Measurements from ENCODE around the gene CCBE1.

CCBE1 gene

DNA sequence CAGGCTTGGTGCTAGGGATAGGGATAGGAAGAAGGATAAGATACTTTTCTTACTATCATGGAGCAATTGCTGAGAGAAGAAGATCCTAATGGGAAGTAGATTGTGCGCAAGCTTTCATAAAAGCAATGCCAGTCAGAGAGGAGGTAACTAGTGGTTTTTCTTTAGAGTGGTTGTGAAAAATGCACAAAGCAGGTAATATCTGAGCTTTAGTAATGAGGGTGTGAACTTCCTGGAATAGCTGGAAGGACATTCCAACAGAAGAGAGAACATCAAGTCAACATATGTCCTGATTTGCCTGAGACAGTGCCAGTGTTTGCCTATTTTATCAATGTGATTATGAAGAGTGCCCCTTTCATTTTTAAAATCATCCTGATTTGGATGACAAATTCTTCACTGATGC, 34.1 kb downstream of the CCBE1 start:
- no peak overlapping the region for H3K27ac ChIP-seq
- TF ChIP-seq CTCF (IDR thresholded peaks at IDR 0.05) (no peak), ZFX (IDR thresholded peaks at IDR 0.05; ENCODE audit: borderline replicate concordance) (no peak)

DNA sequence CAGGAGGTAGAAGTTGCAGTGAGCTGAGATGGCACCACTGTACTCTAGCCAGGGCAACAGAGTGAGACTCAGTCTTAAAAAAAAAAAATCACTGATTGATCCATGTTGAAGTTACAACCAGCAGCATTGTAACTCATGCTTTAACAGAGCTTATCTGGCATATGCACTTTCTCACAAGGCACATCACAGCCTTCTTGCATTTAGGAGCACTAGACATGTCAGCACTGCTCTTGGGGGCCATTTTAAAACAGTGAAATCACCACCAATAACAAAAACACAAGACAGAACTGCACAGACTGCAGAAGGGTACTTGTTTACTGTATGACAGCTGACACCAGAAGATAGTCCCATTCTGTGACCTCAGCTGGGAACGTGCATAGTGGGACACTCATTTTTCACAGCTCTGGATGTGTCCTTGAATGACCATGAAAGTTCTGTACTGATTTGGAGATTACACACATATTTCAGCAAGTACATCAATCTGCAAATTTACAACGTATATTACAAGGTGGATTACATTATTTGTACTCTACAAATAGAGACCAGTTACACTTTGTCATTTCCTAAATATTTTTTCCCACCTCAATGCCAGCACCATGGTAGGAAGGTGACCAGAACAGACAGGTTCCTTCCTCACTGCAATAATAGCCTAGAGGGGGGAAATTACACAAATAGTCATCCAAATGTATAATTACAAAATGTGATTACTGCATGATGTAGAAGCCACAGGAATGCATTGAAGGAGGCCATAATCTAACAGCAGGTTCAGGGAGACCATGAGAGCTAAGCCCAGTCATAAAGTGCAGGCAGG, 35.1 kb downstream of the CCBE1 start:
- H3K27ac ChIP-seq, result no peak overlapping the region
- TF ChIP-seq ZFX (IDR thresholded peaks at IDR 0.05; ENCODE audit: borderline replicate concordance), result no peak
- no peak for TF ChIP-seq CTCF (IDR thresholded peaks at IDR 0.05)

DNA sequence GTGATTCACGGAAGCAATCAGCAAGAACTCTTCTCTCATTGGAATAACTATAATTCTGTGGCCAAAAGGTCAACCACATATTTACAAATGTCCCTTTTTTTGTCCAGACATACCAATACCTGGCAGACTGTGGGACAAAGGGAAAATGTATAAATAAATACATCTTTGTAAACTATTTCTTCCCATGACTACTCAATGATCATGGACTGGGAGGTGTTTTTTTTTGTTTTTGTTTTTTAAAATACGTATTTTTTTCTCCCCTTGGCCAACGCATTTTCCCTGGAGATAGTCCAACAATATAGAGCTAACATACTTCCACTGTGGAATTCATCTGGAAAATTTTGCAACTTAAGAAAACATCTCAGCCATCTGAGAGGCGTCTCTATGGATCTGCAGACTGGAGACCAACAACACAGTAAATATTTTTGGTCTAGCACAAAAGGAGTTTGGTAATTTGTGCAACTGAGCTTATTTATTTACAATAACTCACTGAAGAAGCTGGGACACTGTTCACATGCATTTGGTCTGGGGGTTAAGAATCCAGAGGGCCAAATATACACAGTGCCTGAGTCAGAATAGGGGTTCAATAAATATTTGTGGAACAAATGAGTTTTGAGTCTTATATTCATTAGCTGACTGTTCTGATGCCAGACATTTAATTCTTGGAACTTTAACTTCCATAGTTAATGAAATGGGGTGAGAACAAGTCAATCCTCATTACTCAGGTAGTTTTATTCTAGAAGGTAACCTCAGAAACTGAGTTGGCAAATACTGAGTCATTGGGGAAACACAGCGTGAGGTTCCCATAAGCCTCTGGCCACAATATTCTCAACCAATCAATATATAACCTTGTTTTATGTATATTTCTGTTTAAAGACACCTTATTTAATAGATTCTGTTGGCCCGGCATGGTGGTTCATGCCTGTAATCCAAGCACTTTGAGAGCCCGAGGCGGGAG, 36.2 kb downstream of the CCBE1 start:
- H3K27ac ChIP-seq, result no peak overlapping the region
- no peak for TF ChIP-seq CTCF (IDR thresholded peaks at IDR 0.05)
- no peak for TF ChIP-seq ZFX (IDR thresholded peaks at IDR 0.05; ENCODE audit: borderline replicate concordance)

DNA sequence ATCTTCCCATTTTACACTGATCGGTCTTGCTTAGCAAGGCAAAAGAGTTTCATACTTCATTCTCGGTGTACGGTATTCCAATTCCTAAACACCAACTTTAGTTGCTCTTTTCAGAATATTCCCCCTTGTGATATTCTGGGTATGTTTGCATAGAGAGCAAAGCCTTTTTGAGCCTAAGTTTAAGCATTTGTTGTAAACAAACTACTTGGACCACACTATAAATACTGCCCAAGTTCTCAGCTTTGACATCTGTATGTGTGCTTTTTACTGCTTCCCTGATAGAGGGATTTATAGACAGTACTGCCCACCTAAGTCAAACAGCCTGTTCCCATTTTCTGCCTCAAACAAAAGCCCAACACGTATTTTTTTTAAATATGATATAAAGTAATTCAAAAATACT, 36.9 kb downstream of the CCBE1 start:
- H3K27ac ChIP-seq, result no peak overlapping the region
- TF ChIP-seq ZFX (IDR thresholded peaks at IDR 0.05; ENCODE audit: borderline replicate concordance), result no peak
- no peak for TF ChIP-seq CTCF (IDR thresholded peaks at IDR 0.05)

DNA sequence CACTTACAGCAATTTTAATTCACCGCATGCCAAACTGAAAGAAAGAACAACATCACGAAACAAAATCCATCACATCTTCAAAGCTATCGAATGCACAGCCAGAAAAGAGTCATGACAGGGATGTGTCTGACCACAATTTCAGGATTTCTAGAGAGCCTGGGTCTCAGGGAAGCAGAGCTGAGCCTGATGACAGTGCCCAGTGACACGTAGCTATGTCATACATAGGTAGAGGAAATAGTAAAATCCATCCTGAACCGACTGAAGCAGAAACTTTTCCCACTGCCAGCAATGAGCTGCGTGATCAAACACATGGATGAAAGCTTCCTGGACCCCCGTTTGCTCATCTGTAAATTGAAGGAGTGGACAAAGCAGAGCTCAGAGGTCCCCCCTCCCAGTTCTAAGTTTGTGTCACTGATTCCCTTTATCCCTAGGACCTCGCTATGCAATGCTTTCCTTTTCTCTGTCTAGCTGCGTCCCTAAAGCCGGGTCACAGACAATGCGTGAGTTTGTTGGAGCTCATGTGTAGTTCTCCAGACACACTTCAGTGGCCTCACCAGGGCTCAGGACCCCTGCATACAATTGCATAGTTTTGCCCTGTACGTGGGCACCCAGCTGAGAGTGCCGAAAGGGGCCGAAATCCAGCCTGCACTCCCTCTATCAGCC, 37.6 kb downstream of the CCBE1 start:
- TF ChIP-seq ZFX (IDR thresholded peaks at IDR 0.05; ENCODE audit: borderline replicate concordance) (no peak), CTCF (IDR thresholded peaks at IDR 0.05) (no peak)

DNA sequence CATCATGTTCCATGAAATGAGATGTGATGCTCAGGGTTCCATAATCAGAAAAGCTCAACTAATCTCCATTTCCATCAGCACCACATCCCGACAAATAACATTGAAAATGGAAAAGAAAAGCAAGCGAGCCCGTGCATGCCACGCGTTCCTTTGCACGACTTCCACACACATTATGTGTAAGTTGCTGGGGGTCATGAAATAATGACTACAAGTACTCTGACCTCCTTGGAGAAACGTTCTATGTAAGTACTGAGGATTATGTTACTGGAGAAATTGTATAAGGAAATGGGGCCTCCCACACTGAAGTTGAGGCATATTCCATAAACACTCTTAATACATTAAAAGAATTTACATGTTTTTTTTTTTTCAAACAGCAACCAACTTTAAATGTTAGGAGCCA, 38.3 kb downstream of the CCBE1 start:
- TF ChIP-seq ZFX (IDR thresholded peaks at IDR 0.05; ENCODE audit: borderline replicate concordance), result no peak
- no peak for TF ChIP-seq CTCF (IDR thresholded peaks at IDR 0.05)
- no peak overlapping the region for H3K27ac ChIP-seq

More for the DNA sequence above, 37.6 kb downstream of the CCBE1 start:
- no peak overlapping the region for H3K27ac ChIP-seq
